Thoracic aorta (tissue), 2 donors: ENCODE data around the gene KRT39. TPM values are rescaled to one million over a fixed set of nuclear protein-coding genes. Genes with fewer than 3 reads are reported as not detected.

Experiments used
- ATAC-seq: fragments of 150-250 bp; one replicate; pipeline ENCODE4 v1.8.0; 2017; ENCODE audit warnings: low read depth; ENCODE audit not compliant: insufficient number of reproducible peaks, low FRiP score
- DNase-seq: peaks from one replicate; pipeline ENCODE4 v3.0.0-alpha.2; 2020; ENCODE audit warnings: low spot score
- H3K27ac ChIP-seq, 2 donors: fragments of 200-600 bp; sonication (generic); 1 replicate in 1 of 2; 2 replicates in 1 of 2; pipeline ENCODE4 v1.5.1; 2016; ENCODE audit warnings: mild to moderate bottlenecking in 2 of 2, moderate library complexity in 2 of 2
- H3K27me3 ChIP-seq: fragments of 200-600 bp; sonication (generic); replicated peaks from 2 replicates; pipeline ENCODE4 v1.6.0; 2016; ENCODE audit warnings: mild to moderate bottlenecking; ENCODE audit not compliant: insufficient read depth
- H3K36me3 ChIP-seq: fragments of 200-600 bp; sonication (generic); one replicate; pipeline ENCODE4 v1.5.1; 2016
- H3K4me1 ChIP-seq, 2 donors: fragments of 200-600 bp; sonication (generic); 1 replicate in 1 of 2; 2 replicates in 1 of 2; pipeline versions ENCODE4 v1.5.1 to v1.6.0; 2016; ENCODE audit warnings: low read depth in 2 of 2, mild to moderate bottlenecking in 1 of 2; ENCODE audit not compliant: control insufficient read depth in 1 of 2
- H3K4me3 ChIP-seq: fragments of 200-600 bp; sonication (generic); 2 replicates; pipeline ENCODE4 v1.5.1; 2016; ENCODE audit warnings: mild to moderate bottlenecking
- H3K9me3 ChIP-seq: fragments of 200-600 bp; sonication (generic); 2 replicates; pipeline ENCODE4 v1.5.1; 2016
- total RNA-seq, 2 donors: library from RNA; depleted of rRNA; stranded (reverse); fragments of >200 nt; gene quantifications; one replicate each; pipeline versions ENCODE4 v1.1.0 to v1.2.3, GENCODE V29; 2016
- TF ChIP-seq, protein P1 (sequence below): fragments of 200-600 bp; sonication (generic); IDR thresholded peaks from one replicate; pipeline ENCODE4 v1.5.1; 2019; ENCODE audit warnings: antibody characterized with exemption

KRT39 gene
- total RNA-seq, 2 donors from 2014 or later: not detected

DNA sequence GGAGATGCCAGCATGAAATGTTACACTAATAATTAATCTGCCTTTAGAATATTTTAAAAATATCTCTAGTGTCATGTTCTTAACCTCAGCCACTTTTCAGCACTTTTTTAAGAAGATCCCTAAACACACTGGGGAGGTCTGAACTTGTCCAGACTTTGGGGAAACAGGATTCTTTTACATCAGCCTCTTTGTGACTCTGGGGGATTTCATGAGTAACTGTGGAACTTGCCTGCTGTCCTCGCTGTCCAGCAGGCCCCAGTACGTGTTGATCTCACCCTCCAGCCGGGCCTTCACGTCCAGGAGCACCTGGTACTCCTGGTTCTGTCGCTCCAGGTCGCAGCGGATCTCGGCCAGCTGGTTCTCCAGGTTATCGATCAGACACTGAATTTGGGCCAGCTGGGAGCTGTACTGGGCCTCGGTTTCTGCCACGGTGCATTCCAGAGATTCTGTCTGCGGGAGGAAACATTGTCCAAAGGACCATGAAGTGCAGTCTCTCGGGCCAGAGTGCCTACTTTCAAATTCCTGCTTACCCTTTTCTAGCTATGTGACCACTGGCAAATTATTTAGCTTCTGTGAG is 11.9 kb upstream of the KRT39 start:
- TF ChIP-seq, protein P1, sequence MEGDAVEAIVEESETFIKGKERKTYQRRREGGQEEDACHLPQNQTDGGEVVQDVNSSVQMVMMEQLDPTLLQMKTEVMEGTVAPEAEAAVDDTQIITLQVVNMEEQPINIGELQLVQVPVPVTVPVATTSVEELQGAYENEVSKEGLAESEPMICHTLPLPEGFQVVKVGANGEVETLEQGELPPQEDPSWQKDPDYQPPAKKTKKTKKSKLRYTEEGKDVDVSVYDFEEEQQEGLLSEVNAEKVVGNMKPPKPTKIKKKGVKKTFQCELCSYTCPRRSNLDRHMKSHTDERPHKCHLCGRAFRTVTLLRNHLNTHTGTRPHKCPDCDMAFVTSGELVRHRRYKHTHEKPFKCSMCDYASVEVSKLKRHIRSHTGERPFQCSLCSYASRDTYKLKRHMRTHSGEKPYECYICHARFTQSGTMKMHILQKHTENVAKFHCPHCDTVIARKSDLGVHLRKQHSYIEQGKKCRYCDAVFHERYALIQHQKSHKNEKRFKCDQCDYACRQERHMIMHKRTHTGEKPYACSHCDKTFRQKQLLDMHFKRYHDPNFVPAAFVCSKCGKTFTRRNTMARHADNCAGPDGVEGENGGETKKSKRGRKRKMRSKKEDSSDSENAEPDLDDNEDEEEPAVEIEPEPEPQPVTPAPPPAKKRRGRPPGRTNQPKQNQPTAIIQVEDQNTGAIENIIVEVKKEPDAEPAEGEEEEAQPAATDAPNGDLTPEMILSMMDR: no peak
- DNase-seq: no peak
- no peak overlapping the region for H3K27ac ChIP-seq
- H3K36me3 ChIP-seq: no peaks in the 10 kb centered on the region
- no peak for ATAC-seq
- H3K27me3 ChIP-seq: no peaks in the 10 kb centered on the region
- no peaks in the 10 kb centered on the region for H3K9me3 ChIP-seq
- H3K4me1 ChIP-seq: peaks cover 0 to 3% of the 10 kb centered on the region in 2 donors
- no peak overlapping the region for H3K4me3 ChIP-seq

DNA sequence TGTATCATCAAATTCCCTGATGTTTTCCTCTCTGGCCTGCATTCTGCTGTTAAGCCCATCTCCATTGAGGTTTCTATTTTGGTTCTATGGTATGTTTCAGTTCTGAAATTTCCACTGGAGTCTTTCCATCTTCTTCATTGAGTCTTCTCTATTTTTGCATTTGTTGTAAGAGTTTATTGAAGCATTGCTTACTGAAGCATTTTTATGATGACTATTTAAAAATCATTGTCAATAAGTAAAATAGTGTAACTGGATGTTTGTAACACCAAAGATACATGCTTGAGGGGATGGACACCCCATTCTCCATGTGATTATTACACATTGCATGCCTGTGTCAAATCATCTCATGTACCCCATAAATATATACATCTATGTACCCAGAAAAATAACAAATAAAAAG is 8.8 kb upstream of the KRT39 start:
- no peak for ATAC-seq
- Histone ChIP-seq H3K27me3 (no peaks in the 10 kb centered on the region), H3K4me1 (peaks cover 0 to 2% of the 10 kb centered on the region in 2 donors), H3K4me3 (no peak overlapping the region), H3K36me3 (no peaks in the 10 kb centered on the region), H3K9me3 (no peaks in the 10 kb centered on the region), H3K27ac (no peak overlapping the region)
- TF ChIP-seq, protein P1: no peak
- DNase-seq: no peak

DNA sequence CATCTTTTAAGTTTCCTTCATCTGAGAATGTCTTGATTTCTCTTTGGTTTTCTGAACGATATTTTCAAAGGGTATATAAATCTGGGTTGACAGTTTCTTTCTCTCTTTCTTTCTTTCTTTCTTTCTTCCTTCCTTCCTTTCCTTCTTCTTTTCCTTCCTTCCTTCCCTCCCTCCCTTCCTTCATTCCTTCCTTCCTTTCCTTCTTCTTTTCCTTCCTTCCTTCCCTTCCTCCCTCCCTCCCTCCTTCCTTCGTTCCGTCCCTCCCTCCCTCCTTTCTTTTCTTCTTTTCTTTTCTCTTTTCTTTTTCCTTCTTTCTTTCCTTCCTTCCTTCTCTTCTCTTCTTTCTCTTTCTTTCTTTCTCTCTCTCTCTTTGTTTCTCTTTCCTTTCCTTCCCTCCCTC is 7.6 kb upstream of the KRT39 start:
- Histone ChIP-seq H3K36me3 (no peaks in the 10 kb centered on the region), H3K9me3 (no peaks in the 10 kb centered on the region), H3K4me3 (no peak overlapping the region), H3K4me1 (no peaks in the 10 kb centered on the region), H3K27ac (no peak overlapping the region), H3K27me3 (no peaks in the 10 kb centered on the region)
- ATAC-seq (no peak), DNase-seq (no peak)
- TF ChIP-seq, protein P1: no peak

DNA sequence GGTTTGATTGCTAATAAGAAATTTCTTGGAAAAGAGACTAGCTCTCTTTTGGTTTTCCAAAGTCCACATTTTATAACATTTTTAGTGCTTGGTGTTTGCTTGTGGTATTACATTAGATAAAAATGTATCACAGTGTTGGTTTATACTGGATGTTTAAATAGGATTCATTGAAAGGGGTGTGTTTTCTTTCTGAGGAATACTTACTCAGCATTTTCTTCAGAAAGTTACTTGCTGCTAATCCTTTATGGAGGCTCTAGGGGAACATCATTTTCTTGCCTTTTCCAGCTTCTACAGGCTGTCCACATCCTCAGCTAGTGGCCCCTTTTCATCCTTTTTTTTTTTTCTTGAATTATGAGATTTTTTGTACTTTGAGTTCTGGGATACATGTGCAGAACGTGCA is 834 bp upstream of the KRT39 start:
- no peak for DNase-seq
- Histone ChIP-seq H3K9me3 (no peaks in the 10 kb centered on the region), H3K4me1 (no peaks in the 10 kb centered on the region), H3K36me3 (no peaks in the 10 kb centered on the region), H3K27me3 (no peaks in the 10 kb centered on the region), H3K27ac (no peak overlapping the region), H3K4me3 (no peak overlapping the region)
- TF ChIP-seq, protein P1: no peak
- ATAC-seq: no peak

DNA sequence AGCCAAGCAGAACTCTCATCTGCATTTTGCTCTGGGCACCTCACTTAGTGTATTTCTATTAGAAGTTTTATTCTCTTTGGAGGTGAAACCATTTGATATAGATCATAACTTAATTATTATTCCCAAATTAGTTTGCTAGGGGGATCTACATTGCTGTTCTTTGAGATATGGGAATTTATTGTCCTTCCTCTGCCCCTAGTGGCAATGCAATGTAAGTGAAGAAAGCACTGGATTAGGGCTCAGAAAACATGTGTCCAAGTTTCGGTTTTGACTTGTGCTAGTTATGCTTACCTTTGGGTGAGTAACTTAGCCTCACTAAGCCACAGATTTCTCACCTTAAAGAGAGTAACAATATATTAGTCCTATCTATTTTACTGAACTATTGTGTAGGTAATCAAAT is 2.9 kb downstream of the KRT39 start:
- ATAC-seq (no peak), DNase-seq (no peak)
- no peaks in the 10 kb centered on the region for H3K36me3 ChIP-seq
- TF ChIP-seq, protein P1: peak; percentile 38
- H3K27me3 ChIP-seq: no peaks in the 10 kb centered on the region
- H3K4me3 ChIP-seq: no peak overlapping the region
- no peaks in the 10 kb centered on the region for H3K4me1 ChIP-seq
- no peak overlapping the region for H3K27ac ChIP-seq
- no peaks in the 10 kb centered on the region for H3K9me3 ChIP-seq
